Stomach (tissue), 4 donors: ENCODE measurements around the gene AKAP8L.

Experiments used
- CTCF ChIP-seq, 7 experiments: fragments of 450-650 bp in 4 of 7; fragments of 200-600 bp in 3 of 7; sonication (generic) in 3 of 7; IDR thresholded peaks; one replicate each; pipeline ENCODE4 v1.5.1; 2016 to 2019; ENCODE audit warnings: antibody characterized with exemption in 7 of 7, control low read depth in 2 of 7, mild to moderate bottlenecking in 1 of 7
- EP300 ChIP-seq: sonication (generic); formaldehyde crosslinking; IDR thresholded peaks from one replicate; pipeline ENCODE4 v1.6.1; 2017; ENCODE audit warnings: antibody characterized with exemption
- POLR2A ChIP-seq, 4 donors: fragments of 450-650 bp; IDR thresholded peaks; one replicate each; pipeline ENCODE4 v1.6.1; 2016; ENCODE audit warnings: antibody characterized with exemption in 4 of 4, control low read depth in 2 of 4, mild to moderate bottlenecking in 1 of 4, moderate library complexity in 1 of 4

- TF ChIP-seq CTCF (IDR thresholded peaks at IDR 0.05) (no peak), POLR2A (IDR thresholded peaks at IDR 0.05) (no peak), EP300 (no peak)
Observed at GRCh38 chr19:15421136-15421695, 2.4 kb upstream of the AKAP8L start.
